ENCODE measurements around the gene ARID5A. TPM values are rescaled to one million over a fixed set of nuclear protein-coding genes. Genes with fewer than 3 reads are reported as not detected.

Gene ARID5A
- total RNA-seq, 5 donors from 2014 or later (not counting 1 experiment from before 2014, with no cell fraction given) = 105 to 140 (median 116) TPM

DNA sequence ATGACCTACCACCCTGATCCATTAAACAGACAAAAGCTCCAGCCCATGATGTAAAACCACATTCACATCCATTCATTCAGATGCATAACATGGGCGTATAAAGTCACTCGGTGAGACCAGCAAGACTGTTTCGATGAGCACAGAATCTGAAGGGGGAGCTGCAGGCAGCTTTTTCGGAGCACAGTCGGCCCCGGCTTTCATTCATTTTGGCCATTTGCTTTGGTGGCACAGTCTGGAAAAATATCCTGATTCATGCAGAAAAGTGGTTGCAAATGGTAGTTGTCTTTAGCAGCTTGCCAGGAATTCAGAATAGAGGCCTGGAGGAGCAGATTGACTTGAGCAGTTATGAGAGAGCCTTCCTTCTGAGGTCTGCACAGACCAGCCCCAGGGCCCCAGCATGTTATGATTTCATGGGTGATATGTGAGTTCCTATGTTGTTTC is 11.2 kb downstream of the ARID5A start:
- H3K27me3 Mint-ChIP-seq = no peaks in the 10 kb centered on the region
- DNase-seq (peak in 1 of 35 experiments; percentile 4), ATAC-seq (replicated peaks in 1 of 4) (no peak)
- H3K27ac Mint-ChIP-seq = peak overlapping the region; percentile 66 to 87
- Histone ChIP-seq H3K4me3 (ENCODE audit: control insufficient read depth in 1 of 2, extremely low read depth in 1 of 2, low read length in 1 of 2) (no peak overlapping the region), H3K36me3 (ENCODE audit: control insufficient read depth in 2 of 2, extremely low read depth in 1 of 2, insufficient read depth in 1 of 2, low read length in 1 of 2) (peaks cover 31 to 77% of the 10 kb centered on the region in 2 donors), H3K4me1 (ENCODE audit: control insufficient read depth in 1 of 2, extremely low read depth in 1 of 2, insufficient read depth in 2 of 2, low read length in 2 of 2) (peaks cover 20 to 50% of the 10 kb centered on the region in 2 experiments), H3K27me3 (replicated peaks in 1 of 2; ENCODE audit: control insufficient read depth in 2 of 2, extremely low read depth in 1 of 2, insufficient read depth in 2 of 2, low read length in 1 of 2) (no peaks in the 10 kb centered on the region), H3K9me3 (no peaks in the 10 kb centered on the region), H3K27ac (ENCODE audit: low read length) (no peak overlapping the region)
- no peaks in the 10 kb centered on the region for H3K9me3 Mint-ChIP-seq
- CTCF ChIA-PET = interaction anchor here in 1 of 2 donors (1.0 kb wide), 1 partner anchor 9 kb away, joined by 3 read pairs; no protein-coding TSS in a partner anchor
- POLR2A ChIA-PET = interaction anchor here (0.7 to 2.3 kb wide), 6 partner anchors 8 to 226 kb away, joined by 3 to 15 read pairs (median 3); no protein-coding TSS in a partner anchor
- WGBS (ENCODE audit: insufficient coverage) = 94% methylated on average over 6 of the region's 6 CpGs
- peaks cover 50 to 55% (median 51%) of the 10 kb centered on the region in 3 donors for H3K4me1 Mint-ChIP-seq
- peak overlapping the region in 2 of 3 donors; percentile 13 to 64 for H3K4me3 Mint-ChIP-seq
- peaks cover 42% of the 10 kb centered on the region for H3K36me3 Mint-ChIP-seq

DNA sequence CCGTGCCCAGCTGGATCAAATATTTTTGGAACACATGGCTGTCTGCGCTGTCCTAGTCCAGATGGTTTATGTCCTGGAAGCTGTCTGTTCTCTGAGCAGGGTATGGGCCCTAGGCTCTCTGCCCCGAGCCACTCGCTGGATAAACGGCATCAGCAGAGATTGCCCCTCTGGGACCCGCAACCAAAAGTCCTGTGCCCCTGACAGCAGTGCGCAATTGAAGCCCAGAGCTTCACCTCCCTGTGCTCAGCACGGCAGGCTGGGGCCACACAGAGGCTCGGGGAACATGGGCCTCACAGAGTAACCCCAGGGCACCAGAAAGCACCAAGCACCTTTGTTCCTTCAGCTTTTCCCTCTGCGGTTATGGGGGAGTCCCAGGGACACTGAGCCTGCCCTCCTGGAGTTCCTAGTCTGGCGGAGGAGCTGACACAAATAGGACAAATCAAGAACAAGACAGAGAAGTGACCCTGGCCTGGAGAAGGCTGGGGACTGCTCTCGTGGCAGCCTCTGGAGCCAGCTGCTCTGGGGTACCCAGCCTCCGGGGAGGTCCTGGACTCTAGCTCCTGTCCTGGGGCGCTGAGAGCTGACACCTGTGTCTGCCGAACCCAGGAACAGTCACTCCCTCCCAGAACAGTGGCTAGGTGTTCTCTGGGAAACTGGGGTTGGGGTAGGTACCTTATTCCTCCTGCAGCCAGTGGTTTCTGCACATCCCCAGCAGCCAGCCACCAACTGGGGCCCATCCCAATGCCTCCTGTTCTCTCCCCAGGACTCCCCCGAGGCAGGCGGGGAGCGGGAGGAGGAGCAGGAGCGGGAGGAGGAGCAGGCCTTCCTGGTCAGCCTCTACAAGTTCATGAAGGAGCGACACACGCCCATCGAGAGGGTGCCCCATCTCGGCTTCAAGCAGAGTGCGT is 12.3 kb downstream of the ARID5A start:
- Mint-ChIP-seq H3K9me3 (no peaks in the 10 kb centered on the region), H3K4me3 (no peak overlapping the region), H3K27ac (peak overlapping the region in 1 of 2 donors; percentile 64), H3K4me1 (peaks cover 50 to 55% (median 50%) of the 10 kb centered on the region in 3 donors), H3K27me3 (no peaks in the 10 kb centered on the region), H3K36me3 (peaks cover 35% of the 10 kb centered on the region)
- Histone ChIP-seq H3K27ac (ENCODE audit: low read length) (no peak overlapping the region), H3K9me3 (no peaks in the 10 kb centered on the region), H3K4me3 (ENCODE audit: control insufficient read depth in 1 of 2, extremely low read depth in 1 of 2, low read length in 1 of 2) (no peak overlapping the region), H3K27me3 (replicated peaks in 1 of 2; ENCODE audit: control insufficient read depth in 2 of 2, extremely low read depth in 1 of 2, insufficient read depth in 2 of 2, low read length in 1 of 2) (no peaks in the 10 kb centered on the region), H3K36me3 (ENCODE audit: control insufficient read depth in 2 of 2, extremely low read depth in 1 of 2, insufficient read depth in 1 of 2, low read length in 1 of 2) (peaks cover 29 to 74% of the 10 kb centered on the region in 2 donors), H3K4me1 (ENCODE audit: control insufficient read depth in 1 of 2, extremely low read depth in 1 of 2, insufficient read depth in 2 of 2, low read length in 2 of 2) (peaks cover 16 to 46% of the 10 kb centered on the region in 2 experiments)
- POLR2A ChIA-PET = interaction anchor here (0.5 to 2.3 kb wide), 7 partner anchors 9 to 275 kb away, joined by 3 to 15 read pairs (median 3); no protein-coding TSS in a partner anchor
- ATAC-seq (replicated peaks in 1 of 4) = no peak
- WGBS (ENCODE audit: insufficient coverage) = 97% methylated on average over 20 of the region's 24 CpGs
- no peak for DNase-seq
- CTCF ChIA-PET = interaction anchor here in 1 of 2 donors (1.0 kb wide), 1 partner anchor 10 kb away, joined by 3 read pairs; no protein-coding TSS in a partner anchor

- H3K27ac Mint-ChIP-seq = no peak overlapping the region
- WGBS (ENCODE audit: insufficient coverage) = 100% methylated on average over 1 of the region's 4 CpGs
- no peaks in the 10 kb centered on the region for H3K9me3 ChIP-seq
- H3K4me3 ChIP-seq (ENCODE audit: control insufficient read depth in 1 of 2, extremely low read depth in 1 of 2, low read length in 1 of 2) = no peak overlapping the region
- H3K36me3 Mint-ChIP-seq = peaks cover 29% of the 10 kb centered on the region
- no peaks in the 10 kb centered on the region for H3K27me3 Mint-ChIP-seq
- DNase-seq = no peak
- H3K4me1 ChIP-seq (ENCODE audit: control insufficient read depth in 1 of 2, extremely low read depth in 1 of 2, insufficient read depth in 2 of 2, low read length in 2 of 2) = peaks cover 16 to 49% of the 10 kb centered on the region in 2 experiments
- peak overlapping the region in 1 of 3 donors; percentile 31 for H3K4me3 Mint-ChIP-seq
- CTCF ChIA-PET = no interaction called here
- POLR2A ChIA-PET = interaction anchor here (0.6 to 1.0 kb wide), 2 partner anchors 10 to 286 kb away, joined by 3 to 4 read pairs; no protein-coding TSS in a partner anchor
- H3K27ac ChIP-seq (ENCODE audit: low read length) = no peak overlapping the region
- ATAC-seq (replicated peaks in 1 of 4) = no peak
- peaks cover 29 to 70% of the 10 kb centered on the region in 2 donors for H3K36me3 ChIP-seq (ENCODE audit: control insufficient read depth in 2 of 2, extremely low read depth in 1 of 2, insufficient read depth in 1 of 2, low read length in 1 of 2)
- no peaks in the 10 kb centered on the region for H3K9me3 Mint-ChIP-seq
- peaks cover 50 to 54% (median 50%) of the 10 kb centered on the region in 3 donors for H3K4me1 Mint-ChIP-seq
- no peaks in the 10 kb centered on the region for H3K27me3 ChIP-seq (replicated peaks in 1 of 2; ENCODE audit: control insufficient read depth in 2 of 2, extremely low read depth in 1 of 2, insufficient read depth in 2 of 2, low read length in 1 of 2)
These were observed 12.9 kb downstream of the ARID5A start for GRCh38 chr2:96549466-96549785.

GRCh38 chr2:96549967-96550786 is 13.6 kb downstream of the ARID5A start:
- H3K9me3 Mint-ChIP-seq = no peaks in the 10 kb centered on the region
- no peak for DNase-seq
- Histone ChIP-seq H3K4me3 (ENCODE audit: control insufficient read depth in 1 of 2, extremely low read depth in 1 of 2, low read length in 1 of 2) (no peak overlapping the region), H3K9me3 (no peaks in the 10 kb centered on the region), H3K27me3 (replicated peaks in 1 of 2; ENCODE audit: control insufficient read depth in 2 of 2, extremely low read depth in 1 of 2, insufficient read depth in 2 of 2, low read length in 1 of 2) (no peaks in the 10 kb centered on the region), H3K4me1 (ENCODE audit: control insufficient read depth in 1 of 2, extremely low read depth in 1 of 2, insufficient read depth in 2 of 2, low read length in 2 of 2) (peaks cover 16 to 45% of the 10 kb centered on the region in 2 experiments), H3K27ac (ENCODE audit: low read length) (no peak overlapping the region), H3K36me3 (ENCODE audit: control insufficient read depth in 2 of 2, extremely low read depth in 1 of 2, insufficient read depth in 1 of 2, low read length in 1 of 2) (peaks cover 29 to 66% of the 10 kb centered on the region in 2 donors)
- ChIA-PET POLR2A (interaction anchor here (0.6 to 1.9 kb wide), 3 partner anchors 10 to 285 kb away, joined by 3 to 5 read pairs (median 4); no protein-coding TSS in a partner anchor), CTCF (no interaction called here)
- H3K27me3 Mint-ChIP-seq = no peaks in the 10 kb centered on the region
- peaks cover 24% of the 10 kb centered on the region for H3K36me3 Mint-ChIP-seq
- H3K4me1 Mint-ChIP-seq = peaks cover 47 to 52% (median 48%) of the 10 kb centered on the region in 3 donors
- no peak for ATAC-seq (replicated peaks in 1 of 4)
- 93% methylated on average over 55 of the region's 61 CpGs for WGBS (ENCODE audit: insufficient coverage)
- H3K27ac Mint-ChIP-seq = no peak overlapping the region
- H3K4me3 Mint-ChIP-seq = peak overlapping the region in 1 of 3 donors; percentile 31

GRCh38 chr2:96550787-96551604 is 14.4 kb downstream of the ARID5A start:
- ATAC-seq (replicated peaks in 1 of 4) (no peak), DNase-seq (no peak)
- H3K36me3 Mint-ChIP-seq = peaks cover 20% of the 10 kb centered on the region
- no peaks in the 10 kb centered on the region for H3K27me3 Mint-ChIP-seq
- POLR2A ChIA-PET = interaction anchor here in 1 of 2 donors (1.9 kb wide), 1 partner anchor 11 kb away, joined by 5 read pairs; no protein-coding TSS in a partner anchor
- no peak overlapping the region for H3K4me3 Mint-ChIP-seq
- Histone ChIP-seq H3K27me3 (replicated peaks in 1 of 2; ENCODE audit: control insufficient read depth in 2 of 2, extremely low read depth in 1 of 2, insufficient read depth in 2 of 2, low read length in 1 of 2) (no peaks in the 10 kb centered on the region), H3K4me3 (ENCODE audit: control insufficient read depth in 1 of 2, extremely low read depth in 1 of 2, low read length in 1 of 2) (no peak overlapping the region), H3K27ac (ENCODE audit: low read length) (no peak overlapping the region), H3K36me3 (ENCODE audit: control insufficient read depth in 2 of 2, extremely low read depth in 1 of 2, insufficient read depth in 1 of 2, low read length in 1 of 2) (peaks cover 29 to 65% of the 10 kb centered on the region in 2 donors), H3K4me1 (ENCODE audit: control insufficient read depth in 1 of 2, extremely low read depth in 1 of 2, insufficient read depth in 2 of 2, low read length in 2 of 2) (peaks cover 12 to 37% of the 10 kb centered on the region in 2 experiments), H3K9me3 (no peaks in the 10 kb centered on the region)
- CTCF ChIA-PET = interaction anchor here in 1 of 2 donors (3.6 kb wide), 1 partner anchor 11 kb away, joined by 48 read pairs; the partner anchor contains the start of gene ARID5A
- WGBS (ENCODE audit: insufficient coverage) = 96% methylated on average over 10 of the region's 14 CpGs
- H3K4me1 Mint-ChIP-seq = peaks cover 39 to 44% (median 41%) of the 10 kb centered on the region in 3 donors
- no peak overlapping the region for H3K27ac Mint-ChIP-seq
- H3K9me3 Mint-ChIP-seq = no peaks in the 10 kb centered on the region

All from T-cell (primary cell).